Right kidney (tissue), 1 donor: Measurements from ENCODE around the gene CCDC144A.
"Not testable (repeated sequence)": the region's sequence is repeated elsewhere in the genome, so short reads cannot be mapped to it uniquely, and the experiment has no call there.

Experiments used
- DNase-seq: peaks from one replicate; pipeline ENCODE4 v3.0.0-alpha.2; 2016

The CCDC144A gene

GRCh38 chr17:16751224-16751923, 61.3 kb downstream of the CCDC144A start:
- DNase-seq: peak; percentile 19

- DNase-seq: not testable (repeated sequence)
Measured at GRCh38 chr17:16751924-16752287, 61.9 kb downstream of the CCDC144A start.

DNA sequence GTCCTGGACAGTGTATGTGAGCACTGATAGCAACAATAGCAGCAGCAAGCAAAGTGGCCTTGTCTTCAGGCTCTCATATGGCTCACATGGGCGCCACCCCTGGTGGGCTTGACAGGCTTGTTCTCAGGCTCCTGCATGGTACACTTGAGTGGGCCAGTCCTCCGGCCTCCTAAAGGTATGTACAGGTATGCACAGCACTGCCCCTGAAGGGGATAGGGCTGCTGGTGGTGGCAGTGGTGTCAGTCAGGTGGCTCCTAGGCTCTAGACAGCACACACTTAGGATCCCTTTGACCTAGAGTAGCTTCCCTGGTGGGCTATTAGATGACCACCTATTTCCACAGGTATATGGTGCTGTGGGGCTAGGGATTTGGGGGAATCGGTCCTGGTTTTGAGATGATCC, 67.5 kb downstream of the CCDC144A start:
- not testable (repeated sequence) for DNase-seq

DNA sequence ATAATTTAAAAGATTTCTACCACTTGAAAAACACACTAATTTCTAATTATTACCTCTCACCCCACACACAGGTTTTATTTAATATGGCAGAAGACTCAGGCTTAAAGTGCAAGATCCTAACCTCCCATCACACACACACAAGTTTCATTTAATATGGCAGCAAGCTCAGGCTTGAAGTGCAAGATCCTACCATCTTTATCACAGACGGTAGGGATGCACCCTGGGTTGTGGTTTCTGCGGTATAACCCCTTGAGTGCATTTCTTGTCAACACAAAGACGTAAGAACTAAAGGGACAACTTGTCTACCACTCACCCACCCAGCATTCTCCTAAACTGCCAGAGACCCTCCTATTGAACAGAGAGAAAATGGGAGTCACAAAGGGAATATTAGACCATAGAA, 68.1 kb downstream of the CCDC144A start:
- DNase-seq: not testable (repeated sequence)

DNA sequence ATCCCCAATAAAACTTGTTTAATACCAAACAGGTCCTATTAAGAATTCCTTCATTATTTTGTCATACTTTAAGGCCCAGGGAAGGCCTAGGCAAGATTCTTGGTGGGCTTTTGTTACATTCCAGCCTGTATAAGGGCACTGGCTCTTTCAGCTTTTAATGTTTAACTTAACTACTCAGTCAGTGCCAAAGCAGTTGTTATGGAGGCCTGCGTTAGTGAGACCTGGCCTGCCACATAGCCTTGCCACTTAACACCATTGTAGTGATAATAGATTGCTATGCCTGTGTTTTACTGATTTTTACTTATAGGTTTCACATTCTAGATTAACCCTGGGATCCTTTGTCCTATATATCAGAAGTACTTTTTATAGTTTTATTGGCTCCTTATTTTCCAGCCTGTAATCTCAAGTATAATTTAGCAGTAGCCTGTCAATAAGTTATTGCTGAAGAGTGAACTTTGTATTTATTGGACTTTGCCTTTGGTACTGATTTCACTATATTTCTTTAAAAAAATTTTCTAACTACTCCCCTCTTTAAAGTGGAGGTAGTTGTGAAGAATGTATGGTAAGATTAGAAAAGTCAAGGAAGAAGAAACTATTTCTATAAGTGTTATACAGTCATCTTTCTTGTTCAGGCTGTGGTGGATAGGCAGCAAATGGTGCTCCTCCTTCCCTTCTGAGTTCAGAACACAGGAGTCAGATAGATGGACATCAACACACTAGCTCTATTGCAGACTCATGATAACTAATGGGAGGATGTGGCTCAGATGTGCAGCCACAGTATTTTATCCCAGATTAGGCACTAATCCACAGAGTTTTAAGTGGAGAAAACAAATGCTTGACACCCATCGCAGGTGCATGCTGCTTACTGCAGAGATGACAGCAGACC, 78.5 kb downstream of the CCDC144A start:
- not testable (repeated sequence) for DNase-seq

- not testable (repeated sequence) for DNase-seq
Measured at GRCh38 chr17:16772394-16773145, 82.5 kb downstream of the CCDC144A start.

GRCh38 chr17:16773146-16773522, 83.1 kb downstream of the CCDC144A start:
- not testable (repeated sequence) for DNase-seq

GRCh38 chr17:16787851-16788250, 97.8 kb downstream of the CCDC144A start:
- DNase-seq: not testable (repeated sequence)

- not testable (repeated sequence) for DNase-seq
Measured at GRCh38 chr17:16788889-16789536, 99.0 kb downstream of the CCDC144A start.

DNA sequence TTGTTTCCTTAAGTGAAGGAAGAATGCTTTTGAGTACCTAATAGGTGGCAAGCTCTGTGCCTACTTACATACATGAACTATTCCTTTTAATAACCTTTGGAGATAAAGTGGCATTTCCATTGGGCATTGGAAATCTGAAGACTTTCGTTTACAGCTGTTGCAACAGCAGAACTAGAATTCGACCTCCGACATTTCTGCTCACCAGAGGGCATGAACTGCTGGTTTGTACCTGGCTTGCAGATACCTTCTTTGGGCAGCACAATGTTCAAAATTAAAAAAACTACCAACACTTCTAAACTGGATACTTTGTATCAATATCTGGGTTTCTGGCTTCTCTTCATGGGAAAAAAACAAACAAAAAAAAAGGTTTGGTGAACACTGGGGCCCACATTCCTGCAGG, 99.6 kb downstream of the CCDC144A start:
- DNase-seq: not testable (repeated sequence)

- DNase-seq: not testable (repeated sequence)
Measured at GRCh38 chr17:16790313-16790871, 100.4 kb downstream of the CCDC144A start.

- not testable (repeated sequence) for DNase-seq
Measured at GRCh38 chr17:16794215-16794614, 104.2 kb downstream of the CCDC144A start.

DNA sequence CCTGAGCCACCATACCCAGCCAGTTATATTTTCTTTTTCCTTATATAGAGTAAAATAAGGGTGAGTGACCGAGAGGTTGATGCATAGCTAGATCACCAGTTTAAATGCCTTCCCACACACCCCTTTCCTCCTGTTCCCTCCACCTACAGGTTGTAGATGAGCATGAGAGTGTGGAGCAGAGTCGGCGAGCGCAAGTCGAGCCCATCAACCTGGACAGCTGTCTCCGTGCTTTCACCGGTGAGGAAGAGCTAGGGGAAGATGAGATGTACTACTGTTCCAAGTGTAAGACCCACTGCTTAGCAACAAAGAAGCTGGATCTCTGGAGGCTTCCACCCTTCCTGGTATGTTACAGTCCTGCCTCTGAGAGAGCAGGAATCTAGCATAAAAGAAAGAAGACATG, 105.9 kb downstream of the CCDC144A start:
- DNase-seq: not testable (repeated sequence)

GRCh38 chr17:16804851-16805250, 114.8 kb downstream of the CCDC144A start:
- DNase-seq: not testable (repeated sequence)

DNA sequence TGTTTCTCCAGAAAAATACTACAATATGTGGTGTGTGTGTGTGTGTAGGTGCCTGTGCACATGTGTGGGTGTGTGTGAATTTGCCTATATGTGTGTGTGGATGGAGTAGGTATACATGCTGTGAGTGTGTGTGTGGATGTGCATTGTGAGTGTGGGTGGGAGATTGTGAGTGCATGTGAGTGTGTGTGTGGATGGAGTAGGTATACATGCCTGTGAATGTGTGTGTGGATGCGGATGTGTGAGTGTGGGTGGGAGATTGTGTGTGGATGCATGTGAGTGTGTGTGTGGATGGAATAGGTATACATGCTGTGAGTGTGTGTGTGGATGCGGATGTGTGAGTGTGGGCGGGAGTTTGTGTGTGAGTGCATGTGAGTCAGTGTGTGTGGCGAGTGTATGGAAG, 116.6 kb downstream of the CCDC144A start:
- DNase-seq: not testable (repeated sequence)

GRCh38 chr17:16807620-16808019, 117.6 kb downstream of the CCDC144A start:
- DNase-seq: not testable (repeated sequence)

- DNase-seq: not testable (repeated sequence)
Measured at GRCh38 chr17:16810236-16810635, 120.2 kb downstream of the CCDC144A start.

DNA sequence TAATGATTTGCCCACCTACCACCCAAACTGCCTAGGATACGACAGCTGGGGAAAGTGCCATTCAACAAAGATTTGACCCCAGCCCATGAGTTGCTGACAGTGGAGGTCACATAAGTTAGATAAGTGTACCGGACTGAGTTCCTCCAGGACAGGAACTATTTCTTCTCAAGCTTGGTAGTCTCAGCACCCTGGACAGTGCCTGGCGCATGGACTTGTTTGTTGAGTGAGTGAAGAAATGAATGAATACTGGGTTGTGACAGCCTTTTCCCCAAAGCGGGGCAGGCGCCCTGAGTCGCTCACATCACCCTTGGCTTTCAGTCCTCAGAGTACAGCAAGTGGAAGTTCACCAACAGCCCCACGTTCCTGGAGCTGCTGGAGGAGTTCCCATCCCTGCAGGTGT, 122.1 kb downstream of the CCDC144A start:
- peak; percentile 17 for DNase-seq

DNA sequence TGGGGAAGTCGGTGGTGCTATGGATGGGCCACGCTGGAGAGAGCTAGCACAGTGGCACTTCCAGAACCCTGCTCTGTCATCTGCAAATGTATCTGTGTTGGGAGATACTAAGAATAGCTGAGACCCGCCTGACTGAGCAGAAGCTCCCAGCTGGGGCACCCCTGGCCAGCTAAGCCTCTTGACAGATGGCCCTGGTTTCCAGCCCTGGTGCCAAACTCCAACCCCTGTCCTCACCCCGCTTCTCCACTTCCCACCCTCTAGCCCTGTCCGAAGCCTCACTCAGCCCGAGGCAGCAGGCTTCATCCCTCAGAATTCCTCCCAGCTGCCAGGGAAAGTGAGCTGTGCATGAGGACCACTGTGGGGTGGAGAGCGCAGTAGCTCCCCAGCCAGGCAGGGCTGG, 124.4 kb downstream of the CCDC144A start:
- no peak for DNase-seq

DNA sequence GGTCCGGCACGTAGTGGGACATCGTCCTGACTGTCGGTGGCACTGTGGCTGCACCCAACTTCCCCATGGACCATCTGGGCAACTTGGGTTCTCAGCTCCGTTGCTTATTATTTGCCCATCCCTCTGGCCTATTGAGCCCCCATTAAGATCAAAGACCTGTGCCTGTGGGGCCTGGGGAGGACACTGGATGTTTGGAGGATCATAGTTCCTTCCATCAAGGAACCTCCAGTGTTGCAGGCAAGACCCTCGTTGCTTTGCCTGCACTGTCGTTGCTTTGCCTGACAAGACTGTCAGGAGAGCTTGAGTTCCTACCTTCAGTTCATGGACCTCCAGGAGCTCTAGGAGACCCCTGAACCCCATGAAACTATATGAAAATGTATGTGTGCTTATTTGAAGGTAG, 127.2 kb downstream of the CCDC144A start:
- DNase-seq: no peak

GRCh38 chr17:16817940-16818339, 127.9 kb downstream of the CCDC144A start:
- not testable (repeated sequence) for DNase-seq

- DNase-seq: no peak
Measured at GRCh38 chr17:16818340-16818739, 128.3 kb downstream of the CCDC144A start.
